HCT116 (cell line): ENCODE measurements around the gene EEF2. TPM values are rescaled to one million over a fixed set of nuclear protein-coding genes. Genes with fewer than 3 reads are reported as not detected.

ENCODE experiments used
- ATAC-seq: fragments of 200-7000 bp; cut with Tn5 transposase; 2 replicates; pipeline ENCODE4 v1.9.1; 2020; ENCODE audit warnings: mild to moderate bottlenecking, moderate library complexity
- BruUV-seq: library from RNA; stranded (reverse); fragments of 400-500 nt; replicated peaks from 2 replicates; lab custom pipeline; 2021; lab: Mats Ljungman, UMichigan
- CTCF ChIA-PET: fragments of 300-600 bp; sonication (Branson Sonifier 250); formaldehyde crosslinking; loops from one replicate; lab custom pipeline; 2021; ENCODE audit warnings: antibody characterized with exemption; lab: Charles Lee
- POLR2A ChIA-PET: fragments of 300-600, 350-600 bp; sonication (Branson Sonifier 250); formaldehyde crosslinking; loops from one replicate; lab custom pipeline; 2021; ENCODE audit warnings: antibody characterized with exemption; lab: Charles Lee
- RAD21 ChIA-PET, 2 experiments: fragments of 300-600 bp; sonication (Branson Sonifier 250); formaldehyde crosslinking; loops; one replicate each; lab custom pipeline; 2023; ENCODE audit warnings: low total read pairs in 2 of 2; ENCODE audit not compliant: uncharacterized antibody in 2 of 2, unreplicated experiment in 2 of 2, low non-redundant PET in 1 of 2; lab: Charles Lee
- DNase-seq: peaks from one replicate; pipeline ENCODE4 v3.0.0-alpha.2; 2010; ENCODE audit warnings: low read depth, low spot score
- H2AFZ ChIP-seq: fragments of 200-600 bp; shearing (Covaris generic), sonication (generic); 2 replicates; pipeline ENCODE4 v1.6.1; 2017; ENCODE audit warnings: low read depth, mixed run types, mixed read lengths, antibody characterized with exemption, low read length; ENCODE audit not compliant: poor library complexity, severe bottlenecking
- H3K27ac ChIP-seq: 2 replicates; pipeline ENCODE4 v1.5.1; 2012; ENCODE audit warnings: low read depth, low read length
- H3K27me3 ChIP-seq: fragments of 200-600 bp; sonication (generic); 2 replicates; pipeline ENCODE4 v1.6.1; 2016; ENCODE audit warnings: mixed run types, low read length, mixed read lengths; ENCODE audit not compliant: insufficient read depth
- H3K36me3 ChIP-seq, 2 experiments: fragments of 200-500 bp in 1 of 2; fragments of 200-600 bp in 1 of 2; sonication (Bioruptor generic) in 1 of 2; sonication (generic) in 1 of 2; 2 replicates each; pipeline versions ENCODE4 v1.5.1 to v1.6.1; 2014 to 2016; ENCODE audit warnings: low read length in 2 of 2, inconsistent platforms in 1 of 2, mixed read lengths in 1 of 2, mixed run types in 1 of 2; ENCODE audit not compliant: insufficient read depth in 2 of 2, control insufficient read depth in 1 of 2
- H3K4me1 ChIP-seq, 2 experiments: fragments of 200-600 bp in 1 of 2; sonication (generic) in 1 of 2; 2 replicates each; pipeline versions ENCODE4 v1.5.1 to v1.6.1; 2012 to 2017; ENCODE audit warnings: low read length in 2 of 2, inconsistent platforms in 1 of 2, mild to moderate bottlenecking in 1 of 2, mixed read lengths in 1 of 2, mixed run types in 1 of 2, moderate library complexity in 1 of 2; ENCODE audit not compliant: insufficient read depth in 2 of 2, control insufficient read depth in 1 of 2
- H3K4me2 ChIP-seq: fragments of 200-600 bp; sonication (generic); 2 replicates; pipeline ENCODE4 v1.6.1; 2017; ENCODE audit warnings: mixed run types, low read length, mixed read lengths
- H3K4me3 ChIP-seq, 2 experiments: fragments of 200-600 bp in 1 of 2; sonication (generic) in 1 of 2; replicated peaks in 1 of 2; 2 replicates each; pipeline ENCODE4 v1.5.1; 2011 to 2016; ENCODE audit warnings: low read length in 2 of 2, control low read depth in 1 of 2, low read depth in 1 of 2, mild to moderate bottlenecking in 1 of 2, mixed read lengths in 1 of 2, mixed run types in 1 of 2
- H3K79me2 ChIP-seq: fragments of 200-600 bp; sonication (generic); 2 replicates; pipeline ENCODE4 v1.6.1; 2017; ENCODE audit warnings: mild to moderate bottlenecking, mixed run types, low read length, moderate library complexity, mixed read lengths; ENCODE audit not compliant: insufficient read depth
- H3K9ac ChIP-seq: fragments of 200-600 bp; sonication (generic); 2 replicates; pipeline ENCODE4 v1.6.1; 2016; ENCODE audit warnings: low read length, mixed read lengths
- H3K9me2 ChIP-seq: fragments of 200-600 bp; sonication (generic), shearing (Covaris generic); 2 replicates; pipeline ENCODE4 v1.6.1; 2017; ENCODE audit warnings: mixed run types, mild to moderate bottlenecking, moderate library complexity; ENCODE audit not compliant: insufficient read depth
- H3K9me3 ChIP-seq, 2 experiments: fragments of 200-500 bp in 1 of 2; fragments of 200-600 bp in 1 of 2; sonication (Bioruptor generic) in 1 of 2; sonication (generic) in 1 of 2; 2 replicates each; pipeline ENCODE4 v1.6.1; 2014 to 2017; ENCODE audit warnings: low read length in 2 of 2, mixed read lengths in 2 of 2, inconsistent platforms in 1 of 2, low read depth in 1 of 2, mild to moderate bottlenecking in 1 of 2, mixed run types in 1 of 2, moderate library complexity in 1 of 2; ENCODE audit not compliant: control insufficient read depth in 1 of 2, insufficient read depth in 1 of 2
- H4K20me1 ChIP-seq: fragments of 200-600 bp; sonication (generic), shearing (Covaris generic); 2 replicates; pipeline ENCODE4 v1.6.1; 2017; ENCODE audit warnings: mixed run types, mild to moderate bottlenecking, moderate library complexity; ENCODE audit not compliant: insufficient read depth
- CBX3 ChIP-seq: IDR thresholded peaks from 2 replicates; pipeline ENCODE4 v1.6.1; 2012; ENCODE audit warnings: low read depth
- CEBPB ChIP-seq: IDR thresholded peaks from 2 replicates; pipeline ENCODE4 v1.6.1; 2012; ENCODE audit warnings: low read depth
- EGR1 ChIP-seq: IDR thresholded peaks from 2 replicates; pipeline ENCODE4 v1.6.1; 2012; ENCODE audit warnings: low read depth
- EZH2 ChIP-seq: fragments of 200-600 bp; sonication (generic); IDR thresholded peaks from 2 replicates; pipeline ENCODE4 v1.6.1; 2017; ENCODE audit warnings: antibody characterized with exemption, mixed run types
- EZH2phosphoT487 ChIP-seq: fragments of 200-600 bp; IDR thresholded peaks from 2 replicates; pipeline ENCODE4 v1.6.1; 2018; ENCODE audit warnings: antibody characterized with exemption, borderline replicate concordance
- FOSL1 ChIP-seq: IDR thresholded peaks from 2 replicates; pipeline ENCODE4 v1.6.1; 2012; ENCODE audit warnings: low read depth
- POLR2A ChIP-seq: IDR thresholded peaks from 2 replicates; pipeline ENCODE4 v1.7.0; 2011; ENCODE audit warnings: borderline replicate concordance; ENCODE audit not compliant: insufficient read depth, insufficient read length; ENCODE audit errors: extremely low read depth
- POLR2AphosphoS5 ChIP-seq: IDR thresholded peaks from 2 replicates; pipeline ENCODE4 v1.6.1; 2011; ENCODE audit warnings: mild to moderate bottlenecking, low read depth, low read length, moderate library complexity
- SIN3A ChIP-seq: IDR thresholded peaks from 2 replicates; pipeline ENCODE4 v1.6.1; 2012; ENCODE audit warnings: low read depth
- SRF ChIP-seq: IDR thresholded peaks from 2 replicates; pipeline ENCODE4 v1.6.1; 2012; ENCODE audit warnings: low read depth
- TCF7L2 ChIP-seq: IDR thresholded peaks from 2 replicates; pipeline ENCODE4 v1.7.0; 2011; ENCODE audit warnings: borderline replicate concordance, inconsistent platforms; ENCODE audit not compliant: insufficient read depth, insufficient read length; ENCODE audit errors: extremely low read depth
- YY1 ChIP-seq: IDR thresholded peaks from 2 replicates; pipeline ENCODE4 v1.6.1; 2011; ENCODE audit warnings: low read length, low read depth, moderate library complexity, mild to moderate bottlenecking; ENCODE audit not compliant: insufficient replicate concordance; ENCODE audit errors: extremely low read depth
- ZFX ChIP-seq: fragments of 450-650 bp; IDR thresholded peaks from 2 replicates; pipeline ENCODE4 v1.6.1; 2017
- intact Hi-C: fragments of 100-400 bp; cut with micrococcal nuclease; formaldehyde crosslinking; loops from 2 replicates; pipeline ENCODE4 v1.10.0; 2022
- total RNA-seq: library from RNA; stranded (reverse); gene quantifications from one replicate; pipeline ENCODE4 v1.2.1, GENCODE V29; 2021; ENCODE audit not compliant: unreplicated experiment
- TF ChIP-seq, protein P1 (sequence below): IDR thresholded peaks from 2 replicates; pipeline ENCODE4 v1.6.1; 2012; ENCODE audit warnings: low read depth
- TF ChIP-seq, protein P2 (sequence below): IDR thresholded peaks from 2 replicates; pipeline ENCODE4 v1.6.1; 2012
- TF ChIP-seq, protein P3 (sequence below), 3 experiments: fragments of 200-600 bp in 1 of 3; sonication (generic) in 1 of 3; IDR thresholded peaks in 2 of 3; conservative IDR thresholded peaks in 1 of 3; 2 replicates each; pipeline ENCODE4 v1.5.1; 2012 to 2017; ENCODE audit warnings: low read depth in 2 of 3, low read length in 2 of 3, antibody characterized with exemption in 1 of 3, borderline replicate concordance in 1 of 3, control low read depth in 1 of 3, mild to moderate bottlenecking in 1 of 3, mixed read lengths in 1 of 3, mixed run types in 1 of 3, moderate library complexity in 1 of 3; ENCODE audit not compliant: insufficient read depth in 1 of 3
- TF ChIP-seq, protein P4 (sequence below): IDR thresholded peaks from 2 replicates; pipeline ENCODE4 v1.6.1; 2011; ENCODE audit warnings: mild to moderate bottlenecking, low read length, moderate library complexity; ENCODE audit not compliant: insufficient replicate concordance; ENCODE audit errors: extremely low read depth

The EEF2 gene
- total RNA-seq, 1 experiment from 2014 or later: 3,796 TPM

DNA sequence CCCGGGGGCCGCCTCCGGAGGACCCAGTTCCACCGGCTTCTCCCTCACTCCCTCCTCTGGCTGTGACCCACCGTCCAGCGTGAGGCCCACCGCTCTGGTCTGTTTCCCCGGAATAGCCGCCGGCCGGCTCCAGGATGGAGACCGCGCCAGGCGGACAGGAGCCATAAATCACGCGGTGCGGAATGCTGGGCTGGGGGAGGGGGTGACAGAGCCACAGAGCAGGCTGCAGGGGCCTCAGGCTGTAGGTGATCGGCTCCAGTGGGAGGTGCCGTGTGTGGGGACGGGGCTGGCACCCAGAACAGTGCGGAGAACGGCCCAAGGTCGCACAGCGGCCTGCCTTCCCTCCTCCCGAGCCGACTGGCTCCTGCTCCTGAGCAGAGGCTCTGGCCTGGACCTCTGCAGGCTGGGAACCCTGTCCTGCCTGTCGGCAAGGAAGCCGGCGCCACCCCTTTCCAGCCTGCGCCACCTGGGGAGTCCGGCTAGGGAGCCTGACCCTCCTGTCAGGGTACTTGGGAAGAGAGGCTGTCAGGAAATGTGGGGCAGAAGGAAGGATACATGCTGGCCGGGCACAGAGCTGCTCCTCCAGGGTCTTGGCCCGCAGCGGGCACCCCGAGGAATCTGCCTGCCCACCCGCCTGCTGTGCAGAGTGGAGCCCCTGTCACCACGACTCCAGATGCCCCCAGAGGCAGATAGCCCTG, 30.6 kb upstream of the EEF2 start:
- no peak for DNase-seq
- Histone ChIP-seq H3K4me1 (no peaks in the 10 kb centered on the region), H3K79me2 (peaks cover 73% of the 10 kb centered on the region), H4K20me1 (no peaks in the 10 kb centered on the region), H3K4me3 (no peak overlapping the region), H3K9ac (no peak overlapping the region), H3K9me2 (no peaks in the 10 kb centered on the region)
- RAD21 ChIA-PET: no interaction called here
- TF ChIP-seq FOSL1 (no peak), EZH2phosphoT487 (no peak), POLR2A (no peak), SIN3A (no peak), EZH2 (no peak), CEBPB (no peak), ZFX (no peak), TCF7L2 (no peak), EGR1 (no peak), SRF (no peak), CBX3 (no peak), YY1 (no peak), POLR2AphosphoS5 (no peak)
- TF ChIP-seq, protein P1, sequence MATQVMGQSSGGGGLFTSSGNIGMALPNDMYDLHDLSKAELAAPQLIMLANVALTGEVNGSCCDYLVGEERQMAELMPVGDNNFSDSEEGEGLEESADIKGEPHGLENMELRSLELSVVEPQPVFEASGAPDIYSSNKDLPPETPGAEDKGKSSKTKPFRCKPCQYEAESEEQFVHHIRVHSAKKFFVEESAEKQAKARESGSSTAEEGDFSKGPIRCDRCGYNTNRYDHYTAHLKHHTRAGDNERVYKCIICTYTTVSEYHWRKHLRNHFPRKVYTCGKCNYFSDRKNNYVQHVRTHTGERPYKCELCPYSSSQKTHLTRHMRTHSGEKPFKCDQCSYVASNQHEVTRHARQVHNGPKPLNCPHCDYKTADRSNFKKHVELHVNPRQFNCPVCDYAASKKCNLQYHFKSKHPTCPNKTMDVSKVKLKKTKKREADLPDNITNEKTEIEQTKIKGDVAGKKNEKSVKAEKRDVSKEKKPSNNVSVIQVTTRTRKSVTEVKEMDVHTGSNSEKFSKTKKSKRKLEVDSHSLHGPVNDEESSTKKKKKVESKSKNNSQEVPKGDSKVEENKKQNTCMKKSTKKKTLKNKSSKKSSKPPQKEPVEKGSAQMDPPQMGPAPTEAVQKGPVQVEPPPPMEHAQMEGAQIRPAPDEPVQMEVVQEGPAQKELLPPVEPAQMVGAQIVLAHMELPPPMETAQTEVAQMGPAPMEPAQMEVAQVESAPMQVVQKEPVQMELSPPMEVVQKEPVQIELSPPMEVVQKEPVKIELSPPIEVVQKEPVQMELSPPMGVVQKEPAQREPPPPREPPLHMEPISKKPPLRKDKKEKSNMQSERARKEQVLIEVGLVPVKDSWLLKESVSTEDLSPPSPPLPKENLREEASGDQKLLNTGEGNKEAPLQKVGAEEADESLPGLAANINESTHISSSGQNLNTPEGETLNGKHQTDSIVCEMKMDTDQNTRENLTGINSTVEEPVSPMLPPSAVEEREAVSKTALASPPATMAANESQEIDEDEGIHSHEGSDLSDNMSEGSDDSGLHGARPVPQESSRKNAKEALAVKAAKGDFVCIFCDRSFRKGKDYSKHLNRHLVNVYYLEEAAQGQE: no peak
- TF ChIP-seq, protein P2, sequence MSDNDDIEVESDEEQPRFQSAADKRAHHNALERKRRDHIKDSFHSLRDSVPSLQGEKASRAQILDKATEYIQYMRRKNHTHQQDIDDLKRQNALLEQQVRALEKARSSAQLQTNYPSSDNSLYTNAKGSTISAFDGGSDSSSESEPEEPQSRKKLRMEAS: no peak
- TF ChIP-seq, protein P3, sequence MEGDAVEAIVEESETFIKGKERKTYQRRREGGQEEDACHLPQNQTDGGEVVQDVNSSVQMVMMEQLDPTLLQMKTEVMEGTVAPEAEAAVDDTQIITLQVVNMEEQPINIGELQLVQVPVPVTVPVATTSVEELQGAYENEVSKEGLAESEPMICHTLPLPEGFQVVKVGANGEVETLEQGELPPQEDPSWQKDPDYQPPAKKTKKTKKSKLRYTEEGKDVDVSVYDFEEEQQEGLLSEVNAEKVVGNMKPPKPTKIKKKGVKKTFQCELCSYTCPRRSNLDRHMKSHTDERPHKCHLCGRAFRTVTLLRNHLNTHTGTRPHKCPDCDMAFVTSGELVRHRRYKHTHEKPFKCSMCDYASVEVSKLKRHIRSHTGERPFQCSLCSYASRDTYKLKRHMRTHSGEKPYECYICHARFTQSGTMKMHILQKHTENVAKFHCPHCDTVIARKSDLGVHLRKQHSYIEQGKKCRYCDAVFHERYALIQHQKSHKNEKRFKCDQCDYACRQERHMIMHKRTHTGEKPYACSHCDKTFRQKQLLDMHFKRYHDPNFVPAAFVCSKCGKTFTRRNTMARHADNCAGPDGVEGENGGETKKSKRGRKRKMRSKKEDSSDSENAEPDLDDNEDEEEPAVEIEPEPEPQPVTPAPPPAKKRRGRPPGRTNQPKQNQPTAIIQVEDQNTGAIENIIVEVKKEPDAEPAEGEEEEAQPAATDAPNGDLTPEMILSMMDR (IDR thresholded peaks at IDR 0.05 in 2 of 3, conservative IDR thresholded peaks at IDR 0.05 in 1 of 3; ENCODE audit: borderline replicate concordance in 1 of 3, insufficient read depth in 1 of 3, low read depth in 2 of 3, low read length in 2 of 3): no peak
- TF ChIP-seq, protein P4, sequence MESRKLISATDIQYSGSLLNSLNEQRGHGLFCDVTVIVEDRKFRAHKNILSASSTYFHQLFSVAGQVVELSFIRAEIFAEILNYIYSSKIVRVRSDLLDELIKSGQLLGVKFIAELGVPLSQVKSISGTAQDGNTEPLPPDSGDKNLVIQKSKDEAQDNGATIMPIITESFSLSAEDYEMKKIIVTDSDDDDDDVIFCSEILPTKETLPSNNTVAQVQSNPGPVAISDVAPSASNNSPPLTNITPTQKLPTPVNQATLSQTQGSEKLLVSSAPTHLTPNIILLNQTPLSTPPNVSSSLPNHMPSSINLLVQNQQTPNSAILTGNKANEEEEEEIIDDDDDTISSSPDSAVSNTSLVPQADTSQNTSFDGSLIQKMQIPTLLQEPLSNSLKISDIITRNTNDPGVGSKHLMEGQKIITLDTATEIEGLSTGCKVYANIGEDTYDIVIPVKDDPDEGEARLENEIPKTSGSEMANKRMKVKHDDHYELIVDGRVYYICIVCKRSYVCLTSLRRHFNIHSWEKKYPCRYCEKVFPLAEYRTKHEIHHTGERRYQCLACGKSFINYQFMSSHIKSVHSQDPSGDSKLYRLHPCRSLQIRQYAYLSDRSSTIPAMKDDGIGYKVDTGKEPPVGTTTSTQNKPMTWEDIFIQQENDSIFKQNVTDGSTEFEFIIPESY: no peak
- TF ChIP-seq, all 23 proteins: peak for 0
- no TSS peak for BruUV-seq
- H3K27me3 ChIP-seq: no peaks in the 10 kb centered on the region
- H3K9me3 ChIP-seq: no peaks in the 10 kb centered on the region
- peaks cover 3 to 5% of the 10 kb centered on the region in 2 experiments; a peak in 3 of 4 replicates for H3K36me3 ChIP-seq
- H3K27ac ChIP-seq: no peak overlapping the region; the same call in 1 of the 2 replicates
- H2AFZ ChIP-seq: no peak overlapping the region
- CTCF ChIA-PET: no interaction called here
- intact Hi-C loops: no loop called here
- no peak for ATAC-seq
- POLR2A ChIA-PET: no interaction called here
- no peak overlapping the region for H3K4me2 ChIP-seq
